ENCODE results near the gene RHCG. TPM values are rescaled to one million over a fixed set of nuclear protein-coding genes. Genes with fewer than 3 reads are reported as not detected.

RHCG gene
- total and polyA plus RNA-seq, 4 donors, result 0.08 to 0.19 (median 0.15) TPM

DNA sequence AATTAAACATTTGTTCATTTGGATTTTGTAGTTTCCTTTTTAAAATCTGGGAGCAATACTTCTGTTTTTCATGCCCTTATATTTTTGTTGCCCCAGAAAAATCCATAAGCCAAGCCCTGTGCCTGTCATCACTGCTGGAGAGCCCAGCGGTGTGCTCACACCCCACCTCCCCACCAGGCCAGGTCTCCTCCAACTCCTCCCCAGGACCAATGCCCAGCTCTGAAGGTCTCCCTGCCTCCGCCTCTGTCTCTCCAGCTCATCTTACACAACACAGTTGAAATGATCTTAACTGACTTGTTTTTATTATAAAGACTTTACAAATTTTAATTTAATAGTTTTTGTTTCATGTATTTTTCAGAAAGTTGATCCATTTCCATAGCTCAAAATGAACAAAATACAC, 66.4 kb downstream of the RHCG start:
- H3K9ac ChIP-seq (ENCODE audit: low read depth in 1 of 2, low read length in 2 of 2), result peak overlapping the region in 1 of 2 donors; percentile 4
- no peaks in the 10 kb centered on the region for H3K9me3 ChIP-seq (ENCODE audit: control insufficient read depth in 4 of 4, low read length in 3 of 4)
- TF ChIP-seq, protein P1, sequence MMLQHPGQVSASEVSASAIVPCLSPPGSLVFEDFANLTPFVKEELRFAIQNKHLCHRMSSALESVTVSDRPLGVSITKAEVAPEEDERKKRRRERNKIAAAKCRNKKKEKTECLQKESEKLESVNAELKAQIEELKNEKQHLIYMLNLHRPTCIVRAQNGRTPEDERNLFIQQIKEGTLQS (IDR thresholded peaks at IDR 0.05), result no peak
- TF ChIP-seq GABPA (IDR thresholded peaks at IDR 0.05 in 1 of 2, conservative IDR thresholded peaks at IDR 0.05 in 1 of 2), result no peak
- TF ChIP-seq, protein P2, sequence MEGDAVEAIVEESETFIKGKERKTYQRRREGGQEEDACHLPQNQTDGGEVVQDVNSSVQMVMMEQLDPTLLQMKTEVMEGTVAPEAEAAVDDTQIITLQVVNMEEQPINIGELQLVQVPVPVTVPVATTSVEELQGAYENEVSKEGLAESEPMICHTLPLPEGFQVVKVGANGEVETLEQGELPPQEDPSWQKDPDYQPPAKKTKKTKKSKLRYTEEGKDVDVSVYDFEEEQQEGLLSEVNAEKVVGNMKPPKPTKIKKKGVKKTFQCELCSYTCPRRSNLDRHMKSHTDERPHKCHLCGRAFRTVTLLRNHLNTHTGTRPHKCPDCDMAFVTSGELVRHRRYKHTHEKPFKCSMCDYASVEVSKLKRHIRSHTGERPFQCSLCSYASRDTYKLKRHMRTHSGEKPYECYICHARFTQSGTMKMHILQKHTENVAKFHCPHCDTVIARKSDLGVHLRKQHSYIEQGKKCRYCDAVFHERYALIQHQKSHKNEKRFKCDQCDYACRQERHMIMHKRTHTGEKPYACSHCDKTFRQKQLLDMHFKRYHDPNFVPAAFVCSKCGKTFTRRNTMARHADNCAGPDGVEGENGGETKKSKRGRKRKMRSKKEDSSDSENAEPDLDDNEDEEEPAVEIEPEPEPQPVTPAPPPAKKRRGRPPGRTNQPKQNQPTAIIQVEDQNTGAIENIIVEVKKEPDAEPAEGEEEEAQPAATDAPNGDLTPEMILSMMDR (IDR thresholded peaks at IDR 0.05; ENCODE audit: low read depth, low read length, missing input control), result no peak
- TF ChIP-seq, protein P3, sequence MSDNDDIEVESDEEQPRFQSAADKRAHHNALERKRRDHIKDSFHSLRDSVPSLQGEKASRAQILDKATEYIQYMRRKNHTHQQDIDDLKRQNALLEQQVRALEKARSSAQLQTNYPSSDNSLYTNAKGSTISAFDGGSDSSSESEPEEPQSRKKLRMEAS (IDR thresholded peaks at IDR 0.05), result no peak
- TF ChIP-seq FOXA2 (IDR thresholded peaks at IDR 0.05), result no peak
- no peak for TF ChIP-seq NR2F2 (IDR thresholded peaks at IDR 0.05)
- TF ChIP-seq YY1 (IDR thresholded peaks at IDR 0.05), result no peak
- no peak for TF ChIP-seq SP1 (IDR thresholded peaks at IDR 0.05)
- TF ChIP-seq HNF4A (conservative IDR thresholded peaks at IDR 0.05), result no peak
- TF ChIP-seq, protein P4, sequence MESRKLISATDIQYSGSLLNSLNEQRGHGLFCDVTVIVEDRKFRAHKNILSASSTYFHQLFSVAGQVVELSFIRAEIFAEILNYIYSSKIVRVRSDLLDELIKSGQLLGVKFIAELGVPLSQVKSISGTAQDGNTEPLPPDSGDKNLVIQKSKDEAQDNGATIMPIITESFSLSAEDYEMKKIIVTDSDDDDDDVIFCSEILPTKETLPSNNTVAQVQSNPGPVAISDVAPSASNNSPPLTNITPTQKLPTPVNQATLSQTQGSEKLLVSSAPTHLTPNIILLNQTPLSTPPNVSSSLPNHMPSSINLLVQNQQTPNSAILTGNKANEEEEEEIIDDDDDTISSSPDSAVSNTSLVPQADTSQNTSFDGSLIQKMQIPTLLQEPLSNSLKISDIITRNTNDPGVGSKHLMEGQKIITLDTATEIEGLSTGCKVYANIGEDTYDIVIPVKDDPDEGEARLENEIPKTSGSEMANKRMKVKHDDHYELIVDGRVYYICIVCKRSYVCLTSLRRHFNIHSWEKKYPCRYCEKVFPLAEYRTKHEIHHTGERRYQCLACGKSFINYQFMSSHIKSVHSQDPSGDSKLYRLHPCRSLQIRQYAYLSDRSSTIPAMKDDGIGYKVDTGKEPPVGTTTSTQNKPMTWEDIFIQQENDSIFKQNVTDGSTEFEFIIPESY (IDR thresholded peaks at IDR 0.05), result no peak
- TF ChIP-seq HNF4G (IDR thresholded peaks at IDR 0.05), result no peak
- no peak for TF ChIP-seq FOXA1 (IDR thresholded peaks at IDR 0.05)
- TF ChIP-seq, protein P5, sequence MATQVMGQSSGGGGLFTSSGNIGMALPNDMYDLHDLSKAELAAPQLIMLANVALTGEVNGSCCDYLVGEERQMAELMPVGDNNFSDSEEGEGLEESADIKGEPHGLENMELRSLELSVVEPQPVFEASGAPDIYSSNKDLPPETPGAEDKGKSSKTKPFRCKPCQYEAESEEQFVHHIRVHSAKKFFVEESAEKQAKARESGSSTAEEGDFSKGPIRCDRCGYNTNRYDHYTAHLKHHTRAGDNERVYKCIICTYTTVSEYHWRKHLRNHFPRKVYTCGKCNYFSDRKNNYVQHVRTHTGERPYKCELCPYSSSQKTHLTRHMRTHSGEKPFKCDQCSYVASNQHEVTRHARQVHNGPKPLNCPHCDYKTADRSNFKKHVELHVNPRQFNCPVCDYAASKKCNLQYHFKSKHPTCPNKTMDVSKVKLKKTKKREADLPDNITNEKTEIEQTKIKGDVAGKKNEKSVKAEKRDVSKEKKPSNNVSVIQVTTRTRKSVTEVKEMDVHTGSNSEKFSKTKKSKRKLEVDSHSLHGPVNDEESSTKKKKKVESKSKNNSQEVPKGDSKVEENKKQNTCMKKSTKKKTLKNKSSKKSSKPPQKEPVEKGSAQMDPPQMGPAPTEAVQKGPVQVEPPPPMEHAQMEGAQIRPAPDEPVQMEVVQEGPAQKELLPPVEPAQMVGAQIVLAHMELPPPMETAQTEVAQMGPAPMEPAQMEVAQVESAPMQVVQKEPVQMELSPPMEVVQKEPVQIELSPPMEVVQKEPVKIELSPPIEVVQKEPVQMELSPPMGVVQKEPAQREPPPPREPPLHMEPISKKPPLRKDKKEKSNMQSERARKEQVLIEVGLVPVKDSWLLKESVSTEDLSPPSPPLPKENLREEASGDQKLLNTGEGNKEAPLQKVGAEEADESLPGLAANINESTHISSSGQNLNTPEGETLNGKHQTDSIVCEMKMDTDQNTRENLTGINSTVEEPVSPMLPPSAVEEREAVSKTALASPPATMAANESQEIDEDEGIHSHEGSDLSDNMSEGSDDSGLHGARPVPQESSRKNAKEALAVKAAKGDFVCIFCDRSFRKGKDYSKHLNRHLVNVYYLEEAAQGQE (IDR thresholded peaks at IDR 0.05), result no peak
- TF ChIP-seq TAF1 (conservative IDR thresholded peaks at IDR 0.05), result no peak
- no peak for TF ChIP-seq EGR1 (IDR thresholded peaks at IDR 0.05; ENCODE audit: low read depth in 2 of 2)
- TF ChIP-seq RXRA (IDR thresholded peaks at IDR 0.05), result no peak
- no peak for TF ChIP-seq RAD21 (IDR thresholded peaks at IDR 0.05)
- TF ChIP-seq JUND (IDR thresholded peaks at IDR 0.05), result no peak
- DNase-seq (ENCODE audit: low spot score), result no peak
- H3K4me1 ChIP-seq (ENCODE audit: control insufficient read depth in 4 of 4, insufficient read depth in 4 of 4, low read length in 3 of 4), result peaks cover 2 to 9% (median 4%) of the 10 kb centered on the region in 4 donors
- WGBS, result 81% methylated on average over 2 of the region's 2 CpGs
- H3K27ac ChIP-seq (ENCODE audit: low read depth in 1 of 2, low read length in 2 of 2), result no peak overlapping the region
- no peaks in the 10 kb centered on the region for H3K27me3 ChIP-seq (ENCODE audit: control insufficient read depth in 4 of 4, insufficient read depth in 4 of 4, low read length in 3 of 4)
- no peak overlapping the region for H3K4me3 ChIP-seq (ENCODE audit: low read depth in 1 of 3, low read length in 3 of 3)
- H3K36me3 ChIP-seq (ENCODE audit: control insufficient read depth in 4 of 4, insufficient read depth in 3 of 4, low read depth in 1 of 4, low read length in 3 of 4), result no peaks in the 10 kb centered on the region
